Neutrophil (primary cell): Measurements from ENCODE around the gene UBAC2.

ENCODE experiments used
- H3K27ac ChIP-seq: fragments of 200-600 bp; sonication (generic); 2 replicates; pipeline ENCODE4 v1.5.1; 2016; ENCODE audit warnings: mild to moderate bottlenecking, moderate library complexity
- H3K27me3 ChIP-seq: fragments of 200-600 bp; sonication (generic); 2 replicates; pipeline ENCODE4 v1.6.0; 2016; ENCODE audit warnings: mild to moderate bottlenecking
- H3K36me3 ChIP-seq: fragments of 200-600 bp; sonication (generic); 2 replicates; pipeline ENCODE4 v1.5.1; 2017
- H3K4me1 ChIP-seq, 2 experiments: fragments of 200-600 bp in 1 of 2; sonication (generic) in 1 of 2; 1 replicate in 1 of 2; 2 replicates in 1 of 2; pipeline versions ENCODE4 v1.5.1 to v1.6.1; 2013 to 2016; ENCODE audit warnings: low read depth in 1 of 2, low read length in 1 of 2, mild to moderate bottlenecking in 1 of 2, moderate library complexity in 1 of 2; ENCODE audit not compliant: control insufficient read depth in 1 of 2, insufficient read depth in 1 of 2
- H3K4me3 ChIP-seq, 2 experiments: fragments of 200-600 bp in 1 of 2; sonication (generic) in 1 of 2; 1 replicate in 1 of 2; 2 replicates in 1 of 2; pipeline ENCODE4 v1.5.1; 2013 to 2016; ENCODE audit warnings: low read depth in 1 of 2, low read length in 1 of 2, mild to moderate bottlenecking in 1 of 2, moderate library complexity in 1 of 2
- H3K9me3 ChIP-seq: fragments of 200-600 bp; sonication (generic); 2 replicates; pipeline ENCODE4 v1.5.1; 2016
- CTCF ChIP-seq: fragments of 200-600 bp; sonication (generic); IDR thresholded peaks from 2 replicates; pipeline ENCODE4 v1.5.1; 2016; ENCODE audit warnings: antibody characterized with exemption

The UBAC2 gene

GRCh38 chr13:99327761-99328160, 127.1 kb downstream of the UBAC2 start:
- Histone ChIP-seq H3K4me1 (peaks cover 0 to under 1% of the 10 kb centered on the region in 2 experiments), H3K9me3 (no peaks in the 10 kb centered on the region)
- TF ChIP-seq CTCF: no peak

GRCh38 chr13:99329477-99329876, 128.8 kb downstream of the UBAC2 start:
- TF ChIP-seq CTCF: no peak
- no peaks in the 10 kb centered on the region for H3K9me3 ChIP-seq
- H3K4me1 ChIP-seq: no peaks in the 10 kb centered on the region
- no peaks in the 10 kb centered on the region for H3K27me3 ChIP-seq
- H3K36me3 ChIP-seq: peaks cover 10% of the 10 kb centered on the region
- H3K27ac ChIP-seq: no peak overlapping the region
- no peak overlapping the region for H3K4me3 ChIP-seq

More at GRCh38 chr13:99327761-99328160, 127.1 kb downstream of the UBAC2 start:
- H3K27me3 ChIP-seq: no peaks in the 10 kb centered on the region
- no peak overlapping the region for H3K27ac ChIP-seq
- peaks cover 10% of the 10 kb centered on the region for H3K36me3 ChIP-seq
- H3K4me3 ChIP-seq: no peak overlapping the region

GRCh38 chr13:99330942-99331341, 130.3 kb downstream of the UBAC2 start:
- Histone ChIP-seq H3K27ac (no peak overlapping the region), H3K4me1 (no peaks in the 10 kb centered on the region), H3K36me3 (peaks cover 10% of the 10 kb centered on the region), H3K9me3 (no peaks in the 10 kb centered on the region), H3K27me3 (no peaks in the 10 kb centered on the region), H3K4me3 (no peak overlapping the region)
- no peak for TF ChIP-seq CTCF

GRCh38 chr13:99331881-99332293, 131.2 kb downstream of the UBAC2 start:
- no peak overlapping the region for H3K27ac ChIP-seq

GRCh38 chr13:99332456-99332855, 131.8 kb downstream of the UBAC2 start:
- H3K4me3 ChIP-seq: no peak overlapping the region
- TF ChIP-seq CTCF: no peak
- no peaks in the 10 kb centered on the region for H3K9me3 ChIP-seq
- peaks cover 10% of the 10 kb centered on the region for H3K36me3 ChIP-seq
- no peaks in the 10 kb centered on the region for H3K27me3 ChIP-seq
- no peaks in the 10 kb centered on the region for H3K4me1 ChIP-seq
- no peak overlapping the region for H3K27ac ChIP-seq

More at GRCh38 chr13:99331881-99332293, 131.2 kb downstream of the UBAC2 start:
- Histone ChIP-seq H3K9me3 (no peaks in the 10 kb centered on the region), H3K36me3 (peaks cover 10% of the 10 kb centered on the region), H3K4me1 (no peaks in the 10 kb centered on the region), H3K27me3 (no peaks in the 10 kb centered on the region), H3K4me3 (no peak overlapping the region)
- no peak for TF ChIP-seq CTCF

- Histone ChIP-seq H3K4me3 (no peak overlapping the region), H3K9me3 (no peaks in the 10 kb centered on the region), H3K27ac (no peak overlapping the region), H3K4me1 (no peaks in the 10 kb centered on the region), H3K27me3 (no peaks in the 10 kb centered on the region), H3K36me3 (peaks cover 8% of the 10 kb centered on the region)
- no peak for TF ChIP-seq CTCF
Observed at GRCh38 chr13:99334221-99334620, 133.6 kb downstream of the UBAC2 start.
